HG03280 (cell line): ENCODE measurements around the gene HDLBP.
"Not testable (repeated sequence)": the region's sequence is repeated elsewhere in the genome, so short reads cannot be mapped to it uniquely, and the experiment has no call there.

Source experiments
- ATAC-seq: cut with Tn5 transposase; IDR thresholded peaks from one replicate; pipeline ENCODE4 v1.9.1; 2021; ENCODE audit warnings: mild to moderate bottlenecking, moderate library complexity; ENCODE audit not compliant: unreplicated experiment

HDLBP gene

GRCh38 chr2:241339839-241340630 lies 24.6 kb upstream of the HDLBP start:
- ATAC-seq, result no peak

- ATAC-seq, result no peak
Measured at GRCh38 chr2:241334813-241335212, 19.3 kb upstream of the HDLBP start.

DNA sequence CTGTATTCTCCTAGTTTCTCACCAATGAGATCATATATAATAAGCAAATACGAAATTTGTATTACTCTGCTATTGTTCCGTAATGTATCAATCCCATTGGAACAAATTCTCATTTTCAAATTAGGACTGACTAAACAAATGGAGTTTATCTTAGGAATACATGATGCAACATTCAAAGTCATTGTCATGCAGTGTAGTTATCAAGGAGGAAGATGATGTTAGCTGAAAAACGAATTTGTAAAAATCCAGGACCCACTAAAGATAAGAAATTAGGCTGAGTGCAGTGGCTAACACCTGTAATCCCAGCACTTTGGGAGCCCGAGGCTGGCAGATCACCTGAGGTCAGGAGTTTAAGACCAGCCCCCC lies 15.1 kb upstream of the HDLBP start:
- ATAC-seq, result no peak

- no peak for ATAC-seq
Measured at GRCh38 chr2:241329669-241330615, 14.5 kb upstream of the HDLBP start.

DNA sequence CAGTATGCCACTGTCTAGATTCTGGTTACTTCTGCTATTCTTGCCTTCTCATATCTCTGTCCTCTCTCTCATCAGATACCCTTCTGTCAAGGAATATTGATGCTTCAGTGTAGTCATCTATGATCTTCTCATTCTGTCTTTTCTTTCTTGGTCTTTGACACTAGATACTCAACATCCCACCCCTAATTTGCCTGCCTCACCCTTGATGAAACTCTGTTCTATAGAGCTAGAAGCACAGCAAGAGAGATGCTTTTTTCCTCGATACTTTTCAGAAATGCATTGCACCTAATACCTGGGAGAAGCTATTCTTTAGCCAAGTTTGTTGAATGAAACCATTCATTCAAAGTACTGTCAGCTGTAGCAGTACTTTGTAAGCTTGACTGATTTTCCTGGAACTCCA lies 9.8 kb upstream of the HDLBP start:
- ATAC-seq, result no peak

- no peak for ATAC-seq
Measured at GRCh38 chr2:241324775-241325174, 9.3 kb upstream of the HDLBP start.

DNA sequence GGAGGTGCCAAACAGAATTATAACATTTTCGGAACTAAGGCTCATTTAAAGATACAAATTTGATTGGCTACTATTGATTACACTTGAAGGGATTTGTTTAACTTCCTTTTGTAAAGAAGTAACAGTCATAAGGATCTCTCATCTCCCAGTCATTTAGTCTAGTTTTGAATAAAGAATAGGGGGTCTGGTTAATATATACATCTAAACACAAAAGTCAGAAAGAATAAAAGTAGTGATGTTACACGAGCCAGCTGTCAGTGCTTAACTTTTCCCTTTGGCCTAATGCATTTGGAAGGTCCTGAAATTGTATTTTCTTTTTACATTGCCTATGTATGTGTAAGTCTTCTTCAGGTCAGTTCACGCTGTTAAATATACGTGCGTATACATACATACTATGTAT lies 8.3 kb upstream of the HDLBP start:
- ATAC-seq, result no peak

DNA sequence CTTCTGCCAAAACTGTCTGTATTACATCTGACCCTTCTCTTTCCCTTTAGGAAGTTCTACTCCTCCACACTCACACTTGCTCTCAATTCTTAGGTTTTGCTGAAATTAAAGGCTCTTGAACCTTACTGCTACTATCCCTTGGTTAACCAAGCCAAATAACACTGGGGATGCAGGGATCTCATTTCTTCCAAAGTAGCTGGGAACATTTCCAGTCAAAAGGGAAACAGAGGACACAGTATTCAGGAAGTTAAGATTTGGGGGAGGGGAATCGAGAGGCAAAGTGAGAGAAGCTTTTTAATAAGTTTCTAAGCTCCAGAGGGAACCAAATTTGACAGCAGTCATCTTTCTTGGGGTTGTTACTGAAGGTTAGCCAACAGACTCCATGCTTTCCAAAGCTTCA lies 6.4 kb upstream of the HDLBP start:
- ATAC-seq, result no peak

DNA sequence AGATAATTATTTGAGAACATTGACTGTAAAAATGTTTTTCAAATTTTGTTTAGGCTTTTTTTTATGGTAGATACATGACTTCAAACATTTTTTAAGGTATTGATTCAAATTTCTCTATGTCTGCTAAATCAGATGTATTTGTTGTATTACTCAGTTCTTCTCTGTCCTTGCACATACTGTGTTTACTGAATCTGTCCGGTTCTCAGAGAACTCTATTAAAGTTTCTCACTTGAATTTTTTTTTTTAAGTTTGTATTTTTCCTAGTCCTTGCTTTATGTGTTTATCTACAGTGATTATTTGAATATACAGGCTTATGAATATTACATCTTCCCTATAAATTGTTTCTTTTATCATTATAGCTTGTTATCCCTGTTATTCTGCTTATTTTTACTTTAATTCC lies 5.6 kb upstream of the HDLBP start:
- no peak for ATAC-seq

DNA sequence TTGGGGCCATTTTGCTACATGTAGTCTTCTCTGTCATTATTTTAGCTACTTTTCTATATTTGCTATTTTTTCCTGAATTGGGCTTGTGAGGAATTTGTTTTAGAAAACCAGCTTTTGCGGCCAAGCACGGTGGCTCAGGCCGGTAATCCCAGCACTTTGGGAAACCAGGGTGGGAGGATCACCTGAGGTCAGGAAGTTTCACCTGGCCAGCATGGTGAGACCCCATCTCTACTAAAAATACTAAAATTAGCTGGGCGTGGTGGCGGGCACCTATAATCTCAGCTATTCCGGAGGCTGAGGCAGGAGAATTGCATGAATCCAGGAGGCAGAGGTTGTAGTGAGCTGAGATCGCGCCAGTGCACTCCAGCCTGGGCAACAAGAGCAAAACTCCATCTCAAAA lies 4.9 kb upstream of the HDLBP start:
- ATAC-seq, result no peak

DNA sequence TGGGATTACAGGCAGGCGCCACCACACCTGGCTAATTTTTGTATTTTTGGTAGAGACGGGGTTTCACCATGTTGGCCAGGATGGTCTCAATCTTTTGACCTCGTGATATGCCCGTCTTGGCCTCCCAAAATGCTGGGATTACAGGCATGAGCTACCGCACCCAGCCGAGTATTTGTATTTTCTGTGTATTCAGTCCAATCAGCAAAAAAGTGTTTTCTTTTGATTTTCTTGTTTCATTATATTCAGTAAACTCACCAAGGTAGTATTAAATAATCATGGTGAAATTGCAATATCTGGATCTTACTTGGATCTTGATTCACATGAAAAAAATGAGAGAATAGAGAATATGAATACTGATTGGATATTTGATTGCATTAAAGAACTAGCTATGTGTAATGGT lies 3.4 kb upstream of the HDLBP start:
- not testable (repeated sequence) for ATAC-seq

- no peak for ATAC-seq
Measured at GRCh38 chr2:241317391-241317790, 1.9 kb upstream of the HDLBP start.

- ATAC-seq, result no peak
Measured at GRCh38 chr2:241316825-241317224, 1.4 kb upstream of the HDLBP start.

DNA sequence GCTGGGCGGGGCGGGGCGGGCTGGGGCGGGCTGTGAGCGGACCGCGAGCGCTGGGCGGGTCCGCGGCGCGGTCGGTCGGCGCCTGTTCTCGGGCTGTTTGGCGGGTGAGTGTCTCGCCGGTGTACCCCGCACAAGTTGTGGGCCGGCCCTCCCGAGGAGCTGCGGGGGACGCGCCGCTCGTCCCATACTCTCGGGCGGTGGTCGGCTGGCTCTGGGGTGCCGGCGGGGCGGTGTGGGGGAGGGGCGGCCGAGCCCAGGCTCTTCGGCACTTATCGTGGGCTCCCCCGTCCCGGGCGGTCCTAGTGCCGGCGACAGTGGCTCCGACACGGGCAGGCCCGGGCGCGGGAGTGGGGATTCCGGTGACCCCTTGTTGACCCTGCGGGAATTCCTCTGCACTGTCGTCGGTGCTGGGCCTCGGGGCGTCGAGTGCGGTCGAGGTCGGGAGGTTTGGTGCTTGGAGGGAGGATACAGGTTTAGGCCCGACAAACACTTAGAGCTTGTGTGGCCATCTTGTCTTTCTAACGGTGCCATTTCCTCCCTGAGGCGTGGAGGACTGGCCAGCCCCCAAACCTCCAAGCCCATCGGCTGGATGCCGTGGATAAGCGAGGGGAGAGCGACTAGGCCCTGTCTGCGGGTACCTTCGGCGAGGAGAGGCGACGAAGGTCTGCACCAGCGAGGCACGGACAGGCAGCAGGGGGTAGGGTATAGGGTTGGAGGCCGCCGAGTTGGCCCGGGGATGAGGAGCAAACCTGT lies 583 bp upstream of the HDLBP start, which contains the start of gene SEPTIN2:
Gene SEPTIN2, plus strand, starts transcription at position 47 of the 753 bp plus-strand sequence. CDS start 8,308 bp downstream, outside the sequence.
- peak; percentile 38 for ATAC-seq

GRCh38 chr2:241314226-241315092 lies 1.0 kb downstream of the HDLBP start:
- ATAC-seq, result no peak

DNA sequence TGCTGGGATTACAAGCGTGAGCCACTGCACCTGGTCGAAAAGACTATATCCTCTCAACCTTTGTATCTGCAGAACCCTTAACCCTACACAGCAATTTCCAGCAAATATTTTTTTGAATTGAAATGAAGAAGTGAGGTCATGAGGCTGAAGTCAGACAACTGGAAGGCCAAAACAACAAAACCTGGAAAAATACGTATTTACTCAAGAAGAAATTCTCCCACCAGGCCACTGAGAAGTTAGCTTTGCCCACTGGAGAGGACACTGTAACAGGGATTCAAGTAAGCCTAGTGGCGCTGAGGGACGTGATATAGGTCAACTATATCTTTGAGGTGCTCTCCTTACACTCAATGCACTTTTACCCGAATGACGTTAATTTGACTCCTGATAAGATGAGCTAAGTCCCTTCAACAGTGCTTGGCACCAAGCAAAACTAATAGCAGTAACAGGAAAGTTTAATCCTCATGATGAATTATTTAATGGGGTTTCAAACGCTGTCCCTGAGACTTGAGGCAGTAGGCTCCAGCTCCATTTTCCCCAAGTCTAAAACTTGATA lies 1.9 kb downstream of the HDLBP start:
- no peak for ATAC-seq

- ATAC-seq, result no peak
Measured at GRCh38 chr2:241312082-241312481, 3.4 kb downstream of the HDLBP start.

GRCh38 chr2:241310917-241311566 lies 4.4 kb downstream of the HDLBP start:
- ATAC-seq, result no peak

DNA sequence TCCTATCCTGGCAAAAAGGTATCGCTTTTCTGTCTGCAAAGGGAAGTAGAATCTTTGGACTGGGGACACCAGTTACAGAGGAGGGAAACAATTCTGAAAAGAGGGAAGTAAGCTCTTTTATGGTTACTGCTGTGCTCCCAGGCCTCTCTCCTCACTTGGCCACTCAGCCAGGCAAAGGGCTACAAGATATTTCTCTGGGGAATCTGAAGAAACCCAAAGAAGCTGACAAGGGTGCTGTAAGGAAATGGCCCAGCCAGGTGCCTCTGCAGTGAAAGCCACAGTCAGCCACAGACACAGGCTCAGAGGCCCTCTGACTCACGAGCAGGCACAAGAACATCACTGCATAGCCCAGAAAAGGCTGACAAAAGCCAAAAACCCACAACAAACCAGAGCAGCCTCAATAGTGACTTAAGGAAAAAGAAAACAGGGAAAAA lies 5.8 kb downstream of the HDLBP start:
- peak; percentile 31 for ATAC-seq
